Mucosa of stomach (tissue), 1 donor: ENCODE data around the gene CTIF.
"Not testable (repeated sequence)": the region's sequence is repeated elsewhere in the genome, so short reads cannot be mapped to it uniquely, and the experiment has no call there.

Experiments used
- H3K27me3 ChIP-seq: one replicate; pipeline ENCODE4 v1.7.0; 2013; ENCODE audit warnings: mild to moderate bottlenecking, low read length; ENCODE audit not compliant: control insufficient read depth, insufficient read depth
- H3K36me3 ChIP-seq: one replicate; pipeline ENCODE4 v1.7.0; 2013; ENCODE audit warnings: low read length; ENCODE audit not compliant: control insufficient read depth, insufficient read depth
- H3K4me1 ChIP-seq: one replicate; pipeline ENCODE4 v1.7.0; 2013; ENCODE audit warnings: mild to moderate bottlenecking, low read length; ENCODE audit not compliant: control insufficient read depth, insufficient read depth
- H3K4me3 ChIP-seq: one replicate; pipeline ENCODE4 v1.7.0; 2013; ENCODE audit warnings: low read length
- H3K9ac ChIP-seq: one replicate; pipeline ENCODE4 v1.7.0; 2013; ENCODE audit warnings: mild to moderate bottlenecking, low read length, moderate library complexity
- H3K9me3 ChIP-seq: one replicate; pipeline ENCODE4 v1.7.0; 2013; ENCODE audit warnings: mild to moderate bottlenecking, low read length, moderate library complexity; ENCODE audit not compliant: control insufficient read depth
- donor health status: Pancreatic carcinoma.

CTIF gene

GRCh38 chr18:48649231-48649630 lies 110.4 kb downstream of the CTIF start:
- Histone ChIP-seq H3K27me3 (no peaks in the 10 kb centered on the region), H3K9me3 (no peaks in the 10 kb centered on the region), H3K4me3 (no peak overlapping the region), H3K4me1 (no peaks in the 10 kb centered on the region), H3K36me3 (no peaks in the 10 kb centered on the region), H3K9ac (no peak overlapping the region)

- not testable (repeated sequence) for H3K9ac ChIP-seq, H3K4me3 ChIP-seq, H3K27me3 ChIP-seq, H3K36me3 ChIP-seq, H3K9me3 ChIP-seq, H3K4me1 ChIP-seq
Observed at GRCh38 chr18:48654591-48654990, 115.8 kb downstream of the CTIF start.

- Histone ChIP-seq H3K36me3 (no peaks in the 10 kb centered on the region), H3K4me3 (no peak overlapping the region), H3K9me3 (no peaks in the 10 kb centered on the region), H3K4me1 (no peaks in the 10 kb centered on the region), H3K27me3 (no peaks in the 10 kb centered on the region), H3K9ac (no peak overlapping the region)
Observed at GRCh38 chr18:48655508-48655907, 116.7 kb downstream of the CTIF start.

- H3K4me3 ChIP-seq = no peak overlapping the region
- no peak overlapping the region for H3K9ac ChIP-seq
- no peaks in the 10 kb centered on the region for H3K36me3 ChIP-seq
- H3K9me3 ChIP-seq = no peaks in the 10 kb centered on the region
- no peaks in the 10 kb centered on the region for H3K27me3 ChIP-seq
- H3K4me1 ChIP-seq = no peaks in the 10 kb centered on the region
Observed at GRCh38 chr18:48656176-48656575, 117.3 kb downstream of the CTIF start.

GRCh38 chr18:48656582-48656981 lies 117.8 kb downstream of the CTIF start:
- Histone ChIP-seq H3K4me3 (no peak overlapping the region), H3K36me3 (no peaks in the 10 kb centered on the region), H3K9me3 (no peaks in the 10 kb centered on the region), H3K4me1 (no peaks in the 10 kb centered on the region), H3K27me3 (no peaks in the 10 kb centered on the region), H3K9ac (no peak overlapping the region)

GRCh38 chr18:48657447-48658120 lies 118.8 kb downstream of the CTIF start:
- H3K4me3 ChIP-seq = no peak overlapping the region
- no peaks in the 10 kb centered on the region for H3K9me3 ChIP-seq
- H3K27me3 ChIP-seq = no peaks in the 10 kb centered on the region
- H3K9ac ChIP-seq = no peak overlapping the region
- no peaks in the 10 kb centered on the region for H3K36me3 ChIP-seq
- peaks cover 8% of the 10 kb centered on the region for H3K4me1 ChIP-seq

- Histone ChIP-seq H3K4me1 (peaks cover 11% of the 10 kb centered on the region), H3K9me3 (no peaks in the 10 kb centered on the region)
Observed at GRCh38 chr18:48658721-48659120, 119.9 kb downstream of the CTIF start.

GRCh38 chr18:48659188-48660009 lies 120.6 kb downstream of the CTIF start:
- Histone ChIP-seq H3K9ac (no peak overlapping the region), H3K36me3 (no peaks in the 10 kb centered on the region), H3K27me3 (no peaks in the 10 kb centered on the region), H3K9me3 (no peaks in the 10 kb centered on the region), H3K4me3 (no peak overlapping the region), H3K4me1 (peaks cover 11% of the 10 kb centered on the region)

More at GRCh38 chr18:48658721-48659120, 119.9 kb downstream of the CTIF start:
- Histone ChIP-seq H3K36me3 (no peaks in the 10 kb centered on the region), H3K27me3 (no peaks in the 10 kb centered on the region), H3K4me3 (no peak overlapping the region), H3K9ac (no peak overlapping the region)

- H3K4me1 ChIP-seq = peaks cover 11% of the 10 kb centered on the region
- no peaks in the 10 kb centered on the region for H3K27me3 ChIP-seq
- no peak overlapping the region for H3K9ac ChIP-seq
- H3K9me3 ChIP-seq = no peaks in the 10 kb centered on the region
- no peak overlapping the region for H3K4me3 ChIP-seq
- H3K36me3 ChIP-seq = no peaks in the 10 kb centered on the region
Observed at GRCh38 chr18:48660346-48661228, 121.8 kb downstream of the CTIF start.

GRCh38 chr18:48661421-48661820 lies 122.6 kb downstream of the CTIF start:
- Histone ChIP-seq H3K9me3 (no peaks in the 10 kb centered on the region), H3K9ac (no peak overlapping the region), H3K4me1 (peaks cover 11% of the 10 kb centered on the region), H3K4me3 (no peak overlapping the region), H3K27me3 (no peaks in the 10 kb centered on the region), H3K36me3 (no peaks in the 10 kb centered on the region)

- Histone ChIP-seq H3K27me3 (no peaks in the 10 kb centered on the region), H3K4me3 (no peak overlapping the region), H3K36me3 (no peaks in the 10 kb centered on the region), H3K4me1 (peaks cover 11% of the 10 kb centered on the region), H3K9ac (no peak overlapping the region), H3K9me3 (no peaks in the 10 kb centered on the region)
Observed at GRCh38 chr18:48662011-48662661, 123.3 kb downstream of the CTIF start.
